SJSA1 (cell line): ENCODE measurements around the gene DPM2. TPM values are rescaled to one million over a fixed set of nuclear protein-coding genes. Genes with fewer than 3 reads are reported as not detected.

Experiments used
- DNase-seq, 2 experiments: peaks; one replicate each; pipeline ENCODE4 v3.0.0-alpha.2; 2015 to 2020; ENCODE audit warnings: low spot score in 2 of 2, low read depth in 1 of 2
- H3K27ac ChIP-seq: fragments of 250-450 bp; sonication (Bioruptor Pico); 2 replicates; pipeline ENCODE4 v1.5.1; 2020; ENCODE audit warnings: mild to moderate bottlenecking, moderate library complexity
- H3K27me3 ChIP-seq: fragments of 250-450 bp; sonication (Bioruptor Pico); replicated peaks from 2 replicates; pipeline ENCODE4 v1.5.1; 2020; ENCODE audit warnings: mild to moderate bottlenecking, moderate library complexity
- H3K36me3 ChIP-seq: fragments of 250-450 bp; sonication (Bioruptor Pico); 2 replicates; pipeline ENCODE4 v1.5.1; 2020; ENCODE audit warnings: mild to moderate bottlenecking
- H3K4me1 ChIP-seq: fragments of 250-450 bp; sonication (Bioruptor Pico); replicated peaks from 2 replicates; pipeline ENCODE4 v1.6.1; 2021; ENCODE audit warnings: mild to moderate bottlenecking
- H3K4me3 ChIP-seq: fragments of 250-450 bp; sonication (Bioruptor Pico); 2 replicates; pipeline ENCODE4 v1.5.1; 2020; ENCODE audit warnings: mild to moderate bottlenecking
- H3K9me3 ChIP-seq: fragments of 250-450 bp; sonication (Bioruptor Pico); replicated peaks from 2 replicates; pipeline ENCODE4 v1.5.1; 2020; ENCODE audit warnings: mild to moderate bottlenecking
- total RNA-seq: library from RNA; depleted of rRNA; stranded (reverse); fragments of >200 nt; shearing (Covaris generic); gene quantifications from 2 replicates; pipeline ENCODE4 v1.2.3, GENCODE V29; 2014

DPM2 gene
- total RNA-seq, 1 experiment from 2014 or later, result 20.4 TPM

DNA sequence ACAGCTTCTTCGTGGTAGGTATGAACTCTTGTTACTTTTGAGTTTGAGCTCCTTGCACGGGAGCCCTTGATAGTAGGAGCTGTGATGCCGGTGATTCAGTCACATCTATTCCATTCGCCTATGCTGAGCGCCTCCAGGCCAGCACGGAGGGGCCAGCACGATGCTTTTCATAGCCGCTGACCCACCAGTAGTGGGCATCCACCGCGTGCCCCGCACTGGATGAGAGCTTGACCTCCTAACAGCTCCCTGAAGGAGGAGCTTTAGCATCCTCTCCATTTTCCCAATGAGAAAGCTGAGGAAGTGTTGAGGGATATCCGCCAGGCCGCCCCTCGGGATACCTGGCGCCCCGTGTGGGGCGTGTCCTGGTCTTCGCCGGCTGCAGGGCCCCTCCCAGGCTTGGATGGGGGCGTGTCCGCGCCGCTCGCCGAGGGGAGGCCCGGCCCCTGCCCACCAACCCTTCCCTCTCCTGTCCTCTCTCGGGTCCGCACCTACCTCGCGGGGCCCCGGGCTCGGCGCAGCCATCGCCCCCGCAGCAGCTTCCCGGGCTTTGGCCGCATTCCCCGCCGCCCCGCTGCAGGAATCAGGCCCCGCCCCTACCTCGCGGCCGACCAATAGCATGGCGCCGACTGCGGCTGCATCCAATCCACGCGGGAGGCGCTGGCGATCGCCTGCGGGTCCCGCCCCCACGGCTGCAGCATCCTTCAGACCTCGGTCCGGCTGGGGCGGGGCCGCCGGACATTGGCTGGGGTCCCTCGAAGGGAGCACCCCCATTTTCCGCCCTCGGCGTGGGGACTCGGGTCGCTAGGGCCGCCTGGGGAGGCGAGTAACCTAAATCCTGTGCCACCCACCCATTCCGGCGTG, 7.2 kb downstream of the DPM2 start, which contains the start of gene PIP5KL1:
TSS of gene PIP5KL1 (minus strand) at position 547 of the 861 bp plus-strand sequence. CDS start at position 522, 25 bp downstream.
- peaks cover 36% of the 10 kb centered on the region for H3K4me1 ChIP-seq
- no peaks in the 10 kb centered on the region for H3K27me3 ChIP-seq
- peak; percentile 81 to 83 for DNase-seq
- H3K36me3 ChIP-seq, result peaks cover 9% of the 10 kb centered on the region
- H3K9me3 ChIP-seq, result no peaks in the 10 kb centered on the region
- peak within 1 kb of the TSS; percentile 45 for H3K4me3 ChIP-seq
- peak within 1 kb of the TSS; percentile 52 for H3K27ac ChIP-seq

DNA sequence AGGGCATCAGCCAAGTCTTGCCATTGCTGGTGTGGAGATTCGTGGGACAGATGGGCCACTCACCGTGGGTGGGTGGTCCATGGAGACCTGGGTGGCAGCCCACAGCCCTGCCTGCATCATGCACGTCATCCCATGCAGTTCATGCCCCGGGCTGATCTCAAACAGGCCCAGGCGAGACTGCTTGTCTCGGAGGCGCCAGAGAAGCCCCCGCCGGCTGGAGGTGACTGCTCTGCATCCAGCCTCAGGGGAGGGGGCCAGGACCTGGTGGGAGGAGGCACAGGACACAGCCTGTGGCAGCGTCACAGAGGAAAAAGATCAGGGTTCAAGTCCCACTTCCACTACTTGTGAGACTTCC, 8.1 kb downstream of the DPM2 start:
- peaks cover 3% of the 10 kb centered on the region; the same call in 1 of the 2 replicates for H3K36me3 ChIP-seq
- no peak overlapping the region for H3K4me3 ChIP-seq
- peaks cover 36% of the 10 kb centered on the region for H3K4me1 ChIP-seq
- DNase-seq, result no peak
- H3K27ac ChIP-seq, result no peak overlapping the region
- no peaks in the 10 kb centered on the region for H3K27me3 ChIP-seq
- no peaks in the 10 kb centered on the region for H3K9me3 ChIP-seq

DNA sequence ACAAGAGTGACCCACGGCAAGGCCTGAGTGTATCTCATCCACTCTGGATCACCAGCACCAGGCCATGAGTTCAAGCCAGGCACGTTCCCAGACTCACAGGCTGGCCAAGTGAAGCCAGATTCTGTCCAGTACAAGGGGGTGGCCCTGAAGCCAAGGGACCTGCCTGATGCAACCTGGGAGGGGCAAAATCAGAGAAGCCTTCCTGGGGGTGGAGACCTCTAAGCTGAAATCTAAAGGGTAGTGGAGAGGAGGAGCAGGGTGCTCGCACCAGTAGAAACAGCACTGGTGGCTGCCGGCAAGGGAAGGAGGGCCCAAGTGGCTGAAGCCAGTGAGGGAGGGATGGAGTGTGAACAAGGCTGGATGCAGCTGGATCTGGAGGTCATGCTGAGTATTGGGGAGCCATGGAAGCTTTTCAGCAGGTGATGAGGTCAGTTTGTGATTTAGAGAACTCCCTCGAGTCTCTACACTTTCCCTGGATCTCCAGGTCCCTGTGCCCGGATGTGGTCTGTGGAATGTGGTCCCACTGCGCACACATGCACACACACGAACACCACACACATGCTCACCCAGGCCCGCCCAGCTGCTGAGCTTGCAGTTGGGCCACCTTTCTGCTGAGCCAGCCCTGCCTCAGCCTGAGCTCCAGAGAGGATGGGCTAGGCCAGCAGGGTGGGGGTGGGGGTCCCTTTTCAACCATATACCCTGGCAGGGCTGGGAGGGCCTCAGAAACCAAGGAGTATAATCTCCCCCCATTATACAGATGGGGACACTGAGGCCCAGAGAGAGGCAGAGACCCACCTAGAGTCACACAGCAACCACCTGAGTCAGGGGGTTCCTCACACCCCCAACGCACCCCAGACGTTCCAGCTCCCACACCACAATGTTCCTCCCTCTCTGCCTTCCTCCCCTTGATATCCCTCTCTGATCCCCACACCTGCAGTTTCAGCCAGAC, 8.7 kb downstream of the DPM2 start:
- Histone ChIP-seq H3K4me3 (no peak overlapping the region), H3K27ac (no peak overlapping the region), H3K4me1 (peaks cover 39% of the 10 kb centered on the region), H3K36me3 (no peaks in the 10 kb centered on the region; the same call in 1 of the 2 replicates), H3K9me3 (no peaks in the 10 kb centered on the region), H3K27me3 (no peaks in the 10 kb centered on the region)
- no peak for DNase-seq

DNA sequence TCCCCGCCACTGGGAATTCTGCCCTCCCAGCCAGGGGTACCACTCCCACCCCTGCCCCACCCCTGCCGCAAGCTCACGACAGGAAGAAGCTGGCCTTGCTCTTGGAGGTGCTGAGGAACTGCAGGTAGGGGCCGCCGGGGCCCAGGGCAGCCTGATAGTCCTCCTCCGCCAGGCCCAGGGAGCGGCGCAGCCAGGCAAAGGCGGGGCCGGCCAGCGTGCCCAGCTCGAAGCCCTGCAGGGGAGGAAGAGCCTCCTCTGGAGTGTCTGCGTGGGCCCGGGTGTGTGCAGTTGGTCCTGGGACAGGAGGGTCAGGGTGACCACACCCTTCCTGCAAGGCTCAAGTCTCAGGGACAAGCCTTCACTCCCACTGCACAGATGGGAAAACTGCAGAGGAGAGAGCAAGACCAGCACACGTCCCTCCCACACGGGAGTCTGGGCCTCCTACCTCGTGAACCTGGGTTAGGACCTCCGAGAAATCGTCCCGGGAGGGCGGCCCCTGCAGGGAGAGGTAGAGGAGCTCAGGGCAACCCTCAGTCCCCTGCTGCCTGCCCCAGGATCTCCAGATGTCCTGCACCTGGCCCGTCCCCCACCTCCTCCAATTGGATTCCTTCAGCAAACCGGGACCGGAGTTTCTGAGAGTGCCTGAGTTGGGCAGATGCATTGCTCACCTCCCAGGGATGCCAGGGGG, 9.5 kb downstream of the DPM2 start:
- Histone ChIP-seq H3K4me1 (peaks cover 46% of the 10 kb centered on the region), H3K27me3 (no peaks in the 10 kb centered on the region), H3K27ac (no peak overlapping the region), H3K4me3 (no peak overlapping the region), H3K36me3 (no peaks in the 10 kb centered on the region), H3K9me3 (no peaks in the 10 kb centered on the region)
- DNase-seq, result no peak

DNA sequence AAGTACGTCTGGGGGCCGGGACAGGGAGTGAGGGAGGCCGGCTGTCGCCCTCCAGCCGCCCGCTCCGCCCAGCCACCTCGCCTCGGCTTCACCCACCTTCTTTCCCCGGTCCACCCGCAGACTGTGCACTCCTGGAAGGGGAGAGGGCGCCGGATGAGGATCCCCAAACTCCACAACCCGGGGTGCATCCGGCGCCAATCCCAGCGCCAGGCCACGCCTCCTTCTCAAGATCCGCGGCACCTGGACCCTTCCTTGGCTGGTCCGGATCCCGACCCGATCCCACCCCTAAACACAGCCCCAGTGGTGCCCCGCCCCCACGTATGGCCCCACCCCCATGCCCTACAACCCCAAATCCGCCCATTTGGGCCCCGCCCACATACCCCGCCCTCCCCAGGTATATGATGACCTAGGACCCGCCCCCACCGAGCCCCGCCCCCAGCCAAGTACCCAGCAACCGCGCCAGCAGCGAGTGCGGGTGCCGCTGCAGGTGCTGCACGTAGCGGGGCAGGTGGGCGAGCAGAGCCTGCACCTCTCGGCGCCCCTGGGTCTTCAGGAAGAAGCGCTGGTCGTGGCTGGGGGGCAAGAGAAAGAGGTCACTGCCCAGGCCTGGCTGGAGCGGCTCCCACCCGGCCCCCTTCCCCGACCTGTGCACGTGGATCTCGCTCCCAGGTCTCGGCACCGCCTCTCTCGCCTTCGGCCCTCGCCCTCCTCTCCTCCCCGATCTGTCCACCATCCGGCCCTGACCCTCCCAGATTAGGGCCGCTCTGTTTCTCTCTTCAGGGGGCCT, 10.3 kb downstream of the DPM2 start:
- Histone ChIP-seq H3K27me3 (no peaks in the 10 kb centered on the region), H3K4me1 (peaks cover 40% of the 10 kb centered on the region), H3K9me3 (no peaks in the 10 kb centered on the region), H3K27ac (no peak overlapping the region), H3K36me3 (no peaks in the 10 kb centered on the region), H3K4me3 (no peak overlapping the region)
- DNase-seq, result no peak

DNA sequence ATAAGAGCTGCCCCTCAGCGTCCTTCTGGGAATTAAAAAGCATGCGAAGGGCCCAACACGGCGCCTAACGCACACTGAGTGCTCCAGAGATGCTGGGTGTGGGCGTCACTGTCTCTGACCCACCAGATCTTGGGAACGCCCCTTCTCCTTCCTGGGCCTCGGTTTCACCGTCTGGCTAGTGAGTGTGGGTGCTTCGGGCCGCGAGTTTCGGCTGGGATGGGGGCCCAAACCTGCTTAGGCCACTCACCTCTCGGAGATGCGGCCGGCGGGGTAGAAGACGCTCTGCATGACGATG, 10.8 kb downstream of the DPM2 start:
- Histone ChIP-seq H3K9me3 (no peaks in the 10 kb centered on the region), H3K4me1 (peaks cover 37% of the 10 kb centered on the region), H3K4me3 (no peak overlapping the region), H3K36me3 (no peaks in the 10 kb centered on the region), H3K27me3 (no peaks in the 10 kb centered on the region), H3K27ac (no peak overlapping the region)
- DNase-seq, result no peak

DNA sequence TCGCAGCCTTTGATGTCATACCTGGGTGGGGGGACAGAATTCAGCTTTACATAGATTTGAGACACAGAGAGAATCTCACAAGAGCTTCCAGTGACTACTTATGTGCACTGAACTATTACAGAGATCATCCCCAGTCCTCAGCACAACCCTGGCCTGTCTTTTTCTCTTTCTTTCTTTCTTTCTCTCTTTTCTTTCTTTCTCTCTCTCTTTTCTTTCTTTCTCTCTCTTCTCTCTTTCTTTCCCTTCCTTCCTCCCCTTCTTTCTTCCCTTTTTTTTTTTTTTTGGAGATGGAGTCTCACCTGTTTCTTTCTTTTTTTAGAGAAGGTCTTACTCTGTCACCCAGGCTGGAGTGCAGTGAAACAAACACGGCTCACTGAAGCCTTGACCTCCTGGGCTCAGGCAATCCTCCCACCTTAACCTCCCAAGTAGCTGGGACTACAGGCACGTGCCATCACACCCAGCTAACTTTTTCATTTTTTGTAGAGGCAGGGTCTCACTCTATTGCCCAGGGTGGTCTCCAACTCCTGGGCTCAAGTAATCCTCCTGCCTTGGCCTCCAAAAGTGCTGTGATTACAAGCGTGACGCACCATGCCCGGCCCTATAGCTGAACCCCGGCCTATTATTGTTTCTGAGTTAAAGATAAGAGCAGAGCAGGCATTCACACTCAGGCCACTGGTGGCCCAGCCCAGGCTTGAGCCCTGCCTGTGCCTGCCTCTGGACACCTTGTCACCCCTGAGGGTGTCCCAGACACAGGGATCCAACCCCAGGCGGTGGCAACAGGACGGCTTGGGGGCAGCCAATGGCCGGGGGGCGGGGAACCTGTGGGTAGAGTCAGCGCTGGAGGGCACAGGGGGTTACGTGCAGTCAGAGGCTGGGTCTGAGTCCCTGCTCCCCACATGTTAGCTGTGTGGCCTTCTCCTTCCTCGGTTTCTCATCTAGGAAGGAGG, 11.4 kb downstream of the DPM2 start:
- Histone ChIP-seq H3K4me3 (no peak overlapping the region), H3K36me3 (no peaks in the 10 kb centered on the region), H3K27ac (no peak overlapping the region)

DNA sequence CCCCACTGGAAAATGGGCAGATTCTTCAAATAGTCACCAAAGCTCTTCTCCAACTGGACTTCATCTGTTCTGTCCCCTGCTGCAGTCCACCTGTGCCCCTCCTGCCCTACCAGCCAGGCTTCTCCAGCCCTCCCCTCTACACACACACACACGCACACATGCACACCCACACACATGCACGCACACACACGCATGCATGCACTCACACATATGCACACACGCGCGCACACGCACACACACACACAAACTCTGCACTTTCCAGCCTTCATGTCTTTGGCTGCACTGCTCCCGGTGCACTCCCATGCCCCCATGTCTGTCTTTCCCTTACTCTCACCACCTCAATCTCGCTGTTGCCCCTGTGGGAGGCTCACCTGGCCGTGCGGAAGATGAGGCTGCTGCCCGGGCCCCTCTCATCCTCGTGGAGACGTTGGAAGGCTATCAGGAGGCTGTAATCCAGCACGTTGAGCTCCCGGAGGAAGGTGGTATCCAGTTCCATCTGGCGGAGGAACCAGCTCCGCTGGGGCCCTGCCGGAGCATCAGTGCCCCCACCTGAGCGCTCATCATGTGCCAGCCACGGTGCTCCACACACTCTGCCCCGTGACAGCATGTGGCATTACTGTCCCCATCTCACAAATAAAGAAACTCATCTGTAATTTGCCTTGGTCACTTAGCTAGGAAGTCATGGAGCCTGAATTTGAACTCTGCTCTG, 12.8 kb downstream of the DPM2 start:
- no peaks in the 10 kb centered on the region for H3K27me3 ChIP-seq
- H3K36me3 ChIP-seq, result no peaks in the 10 kb centered on the region
- DNase-seq, result no peak
- no peak overlapping the region for H3K4me3 ChIP-seq
- H3K27ac ChIP-seq, result no peak overlapping the region
- no peaks in the 10 kb centered on the region for H3K9me3 ChIP-seq
- H3K4me1 ChIP-seq, result peaks cover 33% of the 10 kb centered on the region

More for the DNA sequence above, 11.4 kb downstream of the DPM2 start:
- Histone ChIP-seq H3K4me1 (peaks cover 37% of the 10 kb centered on the region), H3K9me3 (no peaks in the 10 kb centered on the region), H3K27me3 (no peaks in the 10 kb centered on the region)
- DNase-seq, result no peak

DNA sequence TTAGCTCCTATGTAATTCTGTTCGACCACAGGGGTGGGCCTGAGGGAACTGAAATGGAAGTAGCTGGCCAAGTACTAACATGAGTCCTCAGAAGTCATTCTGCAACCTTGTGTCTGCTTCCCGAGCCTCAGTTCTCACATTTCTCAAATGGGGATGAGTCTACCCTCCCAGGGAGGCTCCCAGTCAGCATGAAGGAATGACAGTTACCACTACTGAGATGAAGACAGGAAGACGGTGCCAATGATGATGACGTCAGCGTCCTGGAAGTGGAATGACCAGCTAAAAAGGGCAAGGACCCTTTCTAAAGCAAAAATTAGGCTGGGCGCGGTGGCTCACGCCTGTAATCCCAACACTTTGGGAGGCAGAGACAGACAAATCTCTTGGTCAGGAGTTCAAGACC, 13.9 kb downstream of the DPM2 start:
- H3K27ac ChIP-seq, result peak overlapping the region; percentile 60
- H3K4me3 ChIP-seq, result no peak overlapping the region

DNA sequence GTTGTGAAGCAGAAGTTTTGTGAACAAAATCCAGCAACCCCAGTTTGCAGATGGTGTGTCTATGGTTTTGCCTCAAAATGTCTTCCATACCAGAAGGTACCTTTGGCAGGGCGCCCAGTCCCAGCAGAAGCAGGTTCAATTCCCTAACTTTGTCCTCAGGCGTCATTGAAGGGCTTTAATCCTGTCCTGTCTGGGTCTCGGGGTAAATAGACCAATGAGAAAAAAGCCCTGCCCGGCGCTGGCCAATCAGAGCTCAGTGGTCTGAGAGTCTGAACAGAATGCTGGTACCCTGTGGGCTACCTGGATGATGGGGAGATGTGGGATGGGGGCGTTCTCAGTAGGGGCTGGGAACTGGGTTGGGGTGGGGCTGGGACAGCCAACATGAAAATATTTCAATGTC, 14.6 kb downstream of the DPM2 start:
- H3K4me1 ChIP-seq, result peaks cover 44% of the 10 kb centered on the region
- DNase-seq, result no peak

More for the DNA sequence above, 13.9 kb downstream of the DPM2 start:
- DNase-seq, result peak; percentile 64 to 83
- H3K36me3 ChIP-seq, result no peaks in the 10 kb centered on the region
- H3K27me3 ChIP-seq, result no peaks in the 10 kb centered on the region
- H3K9me3 ChIP-seq, result no peaks in the 10 kb centered on the region
- H3K4me1 ChIP-seq, result peaks cover 37% of the 10 kb centered on the region

DNA sequence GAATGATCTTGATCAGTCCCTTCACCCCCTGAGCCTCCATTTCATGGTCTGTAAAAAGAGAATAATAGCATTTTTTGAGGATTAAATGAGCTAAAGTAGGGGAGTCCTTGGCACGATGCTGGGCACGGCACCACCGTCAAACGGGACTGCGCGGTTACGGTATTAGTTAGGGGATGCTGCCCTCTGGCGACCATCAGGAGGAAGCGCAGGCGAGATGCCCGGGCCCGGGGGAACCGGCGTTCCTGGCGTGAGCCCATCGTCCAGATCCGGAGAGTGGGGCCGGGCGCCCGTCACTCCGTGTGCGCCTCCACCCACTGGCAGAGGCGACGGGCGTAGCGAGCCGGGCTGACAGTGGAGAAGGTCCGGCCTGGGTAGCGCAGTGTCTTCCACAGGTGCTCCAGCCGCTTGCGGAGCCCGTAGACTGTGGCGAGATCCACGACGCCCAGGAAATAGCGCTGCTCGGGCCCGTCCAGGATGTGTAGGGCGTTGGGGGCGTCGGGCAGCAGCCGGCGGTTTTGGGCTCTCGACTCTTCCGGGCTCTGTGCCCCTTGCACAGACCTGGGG, 16.0 kb downstream of the DPM2 start:
- Histone ChIP-seq H3K4me3 (no peak overlapping the region), H3K27ac (no peak overlapping the region), H3K27me3 (no peaks in the 10 kb centered on the region), H3K4me1 (peaks cover 55% of the 10 kb centered on the region), H3K36me3 (no peaks in the 10 kb centered on the region), H3K9me3 (no peaks in the 10 kb centered on the region)
- DNase-seq, result no peak

More for the DNA sequence above, 14.6 kb downstream of the DPM2 start:
- no peaks in the 10 kb centered on the region for H3K9me3 ChIP-seq
- H3K4me3 ChIP-seq, result no peak overlapping the region
- peak overlapping the region; percentile 39 for H3K27ac ChIP-seq
- no peaks in the 10 kb centered on the region for H3K36me3 ChIP-seq
- no peaks in the 10 kb centered on the region for H3K27me3 ChIP-seq
